ENCODE results near the gene AKAP12. TPM values are rescaled to one million over a fixed set of nuclear protein-coding genes. Genes with fewer than 3 reads are reported as not detected.

The AKAP12 gene
- polyA plus RNA-seq, 1 donor from 2014 or later: 21.5 TPM

GRCh38 chr6:151196555-151196954 is 43.2 kb upstream of the AKAP12 start:
- no peaks in the 10 kb centered on the region for H3K36me3 ChIP-seq (ENCODE audit: insufficient read depth, low read length)
- no peaks in the 10 kb centered on the region for H3K27me3 ChIP-seq (ENCODE audit: insufficient read depth, low read depth, low read length)
- H3K79me2 ChIP-seq (replicated peaks; ENCODE audit: insufficient read depth, low read length): no peaks in the 10 kb centered on the region
- no peak overlapping the region for H2AFZ ChIP-seq (ENCODE audit: low read depth, low read length)
- no peak overlapping the region for H3K9ac ChIP-seq (ENCODE audit: low read length)
- H3K9me3 ChIP-seq (ENCODE audit: low read length): peaks cover 5% of the 10 kb centered on the region
- no peaks in the 10 kb centered on the region for H3K9me2 ChIP-seq (ENCODE audit: insufficient read depth, low read length)
- H4K20me1 ChIP-seq (ENCODE audit: insufficient read depth): no peaks in the 10 kb centered on the region
- no peak overlapping the region for H3K4me3 ChIP-seq (ENCODE audit: low read length)
- H3K27ac ChIP-seq (ENCODE audit: low read length): no peak overlapping the region
- H3K4me2 ChIP-seq (ENCODE audit: low read length): no peak overlapping the region
- TF ChIP-seq POLR2AphosphoS5 (IDR thresholded peaks at IDR 0.05) (no peak), SMC3 (conservative IDR thresholded peaks at IDR 0.05; ENCODE audit: poor library complexity) (no peak), TAF1 (IDR thresholded peaks at IDR 0.05; ENCODE audit: low read depth) (no peak), REST (IDR thresholded peaks at IDR 0.05; ENCODE audit: borderline replicate concordance) (no peak), CTCF (IDR thresholded peaks at IDR 0.05; ENCODE audit: poor library complexity, severe bottlenecking) (no peak), RAD21 (conservative IDR thresholded peaks at IDR 0.05) (no peak), EP300 (conservative IDR thresholded peaks at IDR 0.05; ENCODE audit: poor library complexity, severe bottlenecking) (no peak), MXI1 (conservative IDR thresholded peaks at IDR 0.05; ENCODE audit: poor library complexity, severe bottlenecking) (no peak), EZH2 (IDR thresholded peaks at IDR 0.05; ENCODE audit: borderline replicate concordance, insufficient read depth, low read length, poor library complexity, severe bottlenecking) (no peak)
- H3F3A ChIP-seq (ENCODE audit: insufficient read depth, low read length, poor library complexity, severe bottlenecking): no peaks in the 10 kb centered on the region

- no peak overlapping the region for H2AFZ ChIP-seq (ENCODE audit: low read depth, low read length)
- no peaks in the 10 kb centered on the region for H3K79me2 ChIP-seq (replicated peaks; ENCODE audit: insufficient read depth, low read length)
- H3K9ac ChIP-seq (ENCODE audit: low read length): no peak overlapping the region
- no peaks in the 10 kb centered on the region for H3K9me2 ChIP-seq (ENCODE audit: insufficient read depth, low read length)
- no peaks in the 10 kb centered on the region for H3F3A ChIP-seq (ENCODE audit: insufficient read depth, low read length, poor library complexity, severe bottlenecking)
- no peaks in the 10 kb centered on the region for H4K20me1 ChIP-seq (ENCODE audit: insufficient read depth)
- peaks cover 5% of the 10 kb centered on the region for H3K9me3 ChIP-seq (ENCODE audit: low read length)
- H3K36me3 ChIP-seq (ENCODE audit: insufficient read depth, low read length): no peaks in the 10 kb centered on the region
- H3K27ac ChIP-seq (ENCODE audit: low read length): no peak overlapping the region
- H3K27me3 ChIP-seq (ENCODE audit: insufficient read depth, low read depth, low read length): no peaks in the 10 kb centered on the region
- TF ChIP-seq EP300 (conservative IDR thresholded peaks at IDR 0.05; ENCODE audit: poor library complexity, severe bottlenecking) (no peak), EZH2 (IDR thresholded peaks at IDR 0.05; ENCODE audit: borderline replicate concordance, insufficient read depth, low read length, poor library complexity, severe bottlenecking) (no peak), TAF1 (IDR thresholded peaks at IDR 0.05; ENCODE audit: low read depth) (no peak), RAD21 (conservative IDR thresholded peaks at IDR 0.05) (no peak), POLR2AphosphoS5 (IDR thresholded peaks at IDR 0.05) (no peak), REST (IDR thresholded peaks at IDR 0.05; ENCODE audit: borderline replicate concordance) (no peak), SMC3 (conservative IDR thresholded peaks at IDR 0.05; ENCODE audit: poor library complexity) (no peak)
- no peak overlapping the region for H3K4me3 ChIP-seq (ENCODE audit: low read length)
- no peak overlapping the region for H3K4me2 ChIP-seq (ENCODE audit: low read length)
These were observed 42.2 kb upstream of the AKAP12 start for GRCh38 chr6:151197556-151197955.

Measured in neural cell (in vitro differentiated cells).